GM12872 (cell line): Measurements from ENCODE around the gene GOLGB1.

Experiments
- TF ChIP-seq, protein P1 (sequence below): IDR thresholded peaks from 3 replicates; pipeline ENCODE4 v1.5.1; 2011; ENCODE audit warnings: low read depth, mild to moderate bottlenecking, low read length, moderate library complexity; ENCODE audit not compliant: insufficient read depth

The GOLGB1 gene, protein sequence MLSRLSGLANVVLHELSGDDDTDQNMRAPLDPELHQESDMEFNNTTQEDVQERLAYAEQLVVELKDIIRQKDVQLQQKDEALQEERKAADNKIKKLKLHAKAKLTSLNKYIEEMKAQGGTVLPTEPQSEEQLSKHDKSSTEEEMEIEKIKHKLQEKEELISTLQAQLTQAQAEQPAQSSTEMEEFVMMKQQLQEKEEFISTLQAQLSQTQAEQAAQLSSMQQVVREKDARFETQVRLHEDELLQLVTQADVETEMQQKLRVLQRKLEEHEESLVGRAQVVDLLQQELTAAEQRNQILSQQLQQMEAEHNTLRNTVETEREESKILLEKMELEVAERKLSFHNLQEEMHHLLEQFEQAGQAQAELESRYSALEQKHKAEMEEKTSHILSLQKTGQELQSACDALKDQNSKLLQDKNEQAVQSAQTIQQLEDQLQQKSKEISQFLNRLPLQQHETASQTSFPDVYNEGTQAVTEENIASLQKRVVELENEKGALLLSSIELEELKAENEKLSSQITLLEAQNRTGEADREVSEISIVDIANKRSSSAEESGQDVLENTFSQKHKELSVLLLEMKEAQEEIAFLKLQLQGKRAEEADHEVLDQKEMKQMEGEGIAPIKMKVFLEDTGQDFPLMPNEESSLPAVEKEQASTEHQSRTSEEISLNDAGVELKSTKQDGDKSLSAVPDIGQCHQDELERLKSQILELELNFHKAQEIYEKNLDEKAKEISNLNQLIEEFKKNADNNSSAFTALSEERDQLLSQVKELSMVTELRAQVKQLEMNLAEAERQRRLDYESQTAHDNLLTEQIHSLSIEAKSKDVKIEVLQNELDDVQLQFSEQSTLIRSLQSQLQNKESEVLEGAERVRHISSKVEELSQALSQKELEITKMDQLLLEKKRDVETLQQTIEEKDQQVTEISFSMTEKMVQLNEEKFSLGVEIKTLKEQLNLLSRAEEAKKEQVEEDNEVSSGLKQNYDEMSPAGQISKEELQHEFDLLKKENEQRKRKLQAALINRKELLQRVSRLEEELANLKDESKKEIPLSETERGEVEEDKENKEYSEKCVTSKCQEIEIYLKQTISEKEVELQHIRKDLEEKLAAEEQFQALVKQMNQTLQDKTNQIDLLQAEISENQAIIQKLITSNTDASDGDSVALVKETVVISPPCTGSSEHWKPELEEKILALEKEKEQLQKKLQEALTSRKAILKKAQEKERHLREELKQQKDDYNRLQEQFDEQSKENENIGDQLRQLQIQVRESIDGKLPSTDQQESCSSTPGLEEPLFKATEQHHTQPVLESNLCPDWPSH (N-terminal part only)

DNA sequence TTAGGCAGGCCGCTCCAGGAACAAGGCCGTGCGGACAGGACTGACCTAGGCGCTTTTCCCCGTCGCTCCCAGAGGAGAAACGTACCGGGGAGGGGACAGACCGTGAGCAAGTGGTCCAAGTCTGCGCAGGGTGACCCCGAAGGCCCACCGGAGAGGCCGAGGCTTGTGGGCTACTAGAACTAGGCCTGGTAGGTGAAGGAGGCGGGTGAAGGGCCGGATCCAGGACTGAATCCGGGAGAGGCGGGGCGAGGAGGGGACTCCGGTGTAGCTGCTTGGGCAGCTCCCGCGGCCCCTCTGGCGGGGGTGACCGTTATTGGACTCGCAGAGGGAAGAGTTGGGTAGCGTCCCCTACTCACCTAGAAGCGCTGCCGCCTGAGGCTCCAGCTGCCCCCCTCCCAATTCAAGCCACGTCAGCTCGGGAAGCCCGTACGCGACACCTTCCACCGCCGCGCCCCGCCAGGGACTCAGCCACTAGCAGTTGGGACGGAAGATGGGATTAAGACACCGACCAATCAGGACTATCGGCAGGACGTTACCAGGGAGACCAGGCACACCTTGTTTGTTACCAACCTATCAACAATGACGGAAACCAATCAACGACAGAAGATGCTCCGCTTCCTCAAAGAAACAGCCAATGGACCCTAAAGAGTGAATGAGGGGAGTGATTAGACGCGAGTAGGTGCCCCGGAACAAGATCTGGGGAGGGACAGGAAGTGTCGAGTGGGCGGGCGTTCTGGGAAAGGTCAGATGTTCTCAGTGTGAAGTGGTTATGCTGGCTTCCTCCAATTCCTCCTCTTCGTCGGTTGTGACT lies at the start of gene GOLGB1:
GOLGB1 (minus strand) TSS at position 466 of the 811 bp plus-strand sequence. CDS start 18,770 bp downstream, outside the sequence.
- TF ChIP-seq, protein P1, sequence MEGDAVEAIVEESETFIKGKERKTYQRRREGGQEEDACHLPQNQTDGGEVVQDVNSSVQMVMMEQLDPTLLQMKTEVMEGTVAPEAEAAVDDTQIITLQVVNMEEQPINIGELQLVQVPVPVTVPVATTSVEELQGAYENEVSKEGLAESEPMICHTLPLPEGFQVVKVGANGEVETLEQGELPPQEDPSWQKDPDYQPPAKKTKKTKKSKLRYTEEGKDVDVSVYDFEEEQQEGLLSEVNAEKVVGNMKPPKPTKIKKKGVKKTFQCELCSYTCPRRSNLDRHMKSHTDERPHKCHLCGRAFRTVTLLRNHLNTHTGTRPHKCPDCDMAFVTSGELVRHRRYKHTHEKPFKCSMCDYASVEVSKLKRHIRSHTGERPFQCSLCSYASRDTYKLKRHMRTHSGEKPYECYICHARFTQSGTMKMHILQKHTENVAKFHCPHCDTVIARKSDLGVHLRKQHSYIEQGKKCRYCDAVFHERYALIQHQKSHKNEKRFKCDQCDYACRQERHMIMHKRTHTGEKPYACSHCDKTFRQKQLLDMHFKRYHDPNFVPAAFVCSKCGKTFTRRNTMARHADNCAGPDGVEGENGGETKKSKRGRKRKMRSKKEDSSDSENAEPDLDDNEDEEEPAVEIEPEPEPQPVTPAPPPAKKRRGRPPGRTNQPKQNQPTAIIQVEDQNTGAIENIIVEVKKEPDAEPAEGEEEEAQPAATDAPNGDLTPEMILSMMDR, result no peak

DNA sequence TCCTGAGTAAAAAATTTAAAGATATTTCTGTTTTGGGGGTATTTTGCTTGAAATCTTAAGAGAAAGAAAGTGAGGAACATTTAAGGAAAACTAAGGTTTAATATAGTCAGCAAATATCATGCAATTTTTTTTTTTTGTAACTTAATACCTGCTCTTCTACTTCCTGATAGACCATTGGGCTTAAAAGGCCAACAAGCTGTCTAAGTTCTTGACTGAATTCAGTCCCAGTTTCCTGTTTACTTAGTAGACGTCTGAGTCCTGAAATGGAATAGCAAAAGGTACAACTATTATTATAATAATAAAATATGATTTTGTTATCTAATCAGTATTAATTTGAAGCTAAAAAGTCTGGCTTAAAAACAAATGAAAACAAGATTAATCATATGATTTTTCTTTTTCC lies 47.4 kb upstream of the GOLGB1 start:
- TF ChIP-seq, protein P1, result no peak

DNA sequence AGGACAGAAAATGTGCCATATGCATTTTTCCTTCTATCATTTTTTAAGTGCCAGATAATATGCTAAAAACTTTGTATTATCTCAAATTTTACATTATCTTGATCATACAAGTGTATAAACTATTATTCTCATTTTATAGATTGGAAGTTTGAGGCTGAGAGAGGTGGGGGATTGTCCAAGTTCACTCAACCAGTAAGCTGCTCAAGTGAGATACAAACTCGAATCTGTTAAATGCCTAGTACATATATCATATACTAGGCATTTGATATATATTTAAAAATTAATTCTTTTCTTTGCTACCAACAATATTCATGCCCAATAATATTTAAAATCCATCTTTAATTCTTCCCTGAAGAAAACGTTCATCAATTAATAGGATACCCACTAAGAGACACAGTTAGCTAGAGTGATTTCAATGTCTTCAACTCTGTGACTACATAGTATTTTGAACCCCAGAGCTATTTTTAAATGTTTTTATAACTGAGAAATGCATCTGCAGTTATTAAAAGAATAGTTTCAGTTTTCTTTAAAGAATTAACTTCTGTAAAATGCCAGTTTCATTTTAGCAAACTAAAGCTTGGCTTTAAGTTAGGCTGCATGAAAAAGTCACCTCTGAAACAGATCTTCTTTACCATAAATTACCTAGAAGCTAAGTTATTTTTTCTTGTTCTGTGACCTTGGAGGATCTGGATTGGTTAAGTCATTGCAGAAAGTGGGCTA lies 44.9 kb upstream of the GOLGB1 start:
- TF ChIP-seq, protein P1, result no peak

DNA sequence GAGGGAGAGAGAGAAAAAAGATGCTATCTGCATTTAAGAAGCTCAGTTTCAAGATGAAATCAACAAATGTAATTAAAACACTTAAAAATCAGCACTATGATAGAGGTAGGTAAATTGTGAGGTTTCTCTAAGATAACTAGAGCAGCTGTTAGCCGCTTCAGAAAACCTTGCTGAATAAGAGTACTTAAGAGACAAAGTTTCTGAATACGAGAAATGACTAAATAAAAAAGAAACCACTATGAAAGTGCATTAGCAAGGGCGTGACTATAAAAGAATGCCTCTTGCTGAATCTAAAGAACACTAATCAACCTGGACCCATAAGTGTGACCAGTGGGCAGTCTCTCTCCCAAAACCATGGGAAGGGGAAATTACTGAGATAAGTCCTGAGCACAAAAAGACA lies 43.5 kb upstream of the GOLGB1 start:
- TF ChIP-seq, protein P1, result no peak

DNA sequence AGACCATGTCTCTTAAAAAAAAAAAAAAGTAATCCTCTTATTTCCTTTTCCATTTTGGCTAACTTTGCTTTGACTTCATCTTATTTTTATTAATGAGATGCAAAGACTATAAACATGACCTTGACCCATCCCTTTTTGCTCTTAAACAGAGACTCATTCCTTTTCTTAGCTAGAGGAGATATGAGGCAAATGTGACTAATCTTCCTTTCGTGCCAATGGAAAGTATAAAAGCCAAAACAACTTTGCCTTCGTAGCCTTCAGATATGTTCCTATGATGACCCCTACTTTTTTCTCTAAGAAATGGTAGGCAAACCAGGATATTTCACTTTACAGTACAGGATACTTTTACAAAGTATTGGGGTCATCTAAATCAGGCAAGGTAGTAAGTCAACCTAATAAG lies 36.9 kb upstream of the GOLGB1 start:
- TF ChIP-seq, protein P1, result no peak

DNA sequence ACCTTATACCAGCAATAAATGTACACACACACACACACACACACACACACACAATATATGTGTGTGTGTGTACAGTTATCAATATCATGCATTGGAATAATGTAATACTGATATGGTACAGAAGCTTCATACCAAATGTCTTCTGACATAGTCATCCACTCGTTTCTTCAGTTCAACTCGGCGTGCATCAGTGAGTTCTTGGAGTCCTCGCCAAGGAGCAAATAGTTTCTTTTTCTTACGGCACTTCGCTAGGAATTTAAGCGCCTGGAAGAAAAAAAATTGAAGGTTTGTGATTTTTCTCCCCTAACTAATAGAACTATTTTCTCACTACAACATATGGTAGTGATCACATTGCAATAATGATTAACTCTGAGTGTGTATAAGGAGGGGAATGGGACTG lies 32.1 kb upstream of the GOLGB1 start:
- TF ChIP-seq, protein P1, result no peak
